GM21526 (cell line): ENCODE data around the gene RHBDD2.
"Not testable (repeated sequence)": the region's sequence is repeated elsewhere in the genome, so short reads cannot be mapped to it uniquely, and the experiment has no call there.

Source experiments
- ATAC-seq: cut with Tn5 transposase; IDR thresholded peaks from one replicate; pipeline ENCODE4 v1.9.1; 2021; ENCODE audit warnings: moderate library complexity; ENCODE audit not compliant: unreplicated experiment, low FRiP score

The RHBDD2 gene

GRCh38 chr7:75878769-75879611, at the start of gene RHBDD2:
Gene RHBDD2 (plus strand): TSS chr7:75879034. CDS start chr7:75879083, 49 bp downstream.
- peak; percentile 87 for ATAC-seq

GRCh38 chr7:75829656-75830055, 49.2 kb upstream of the RHBDD2 start:
- ATAC-seq = not testable (repeated sequence)

- ATAC-seq = no peak
These were observed 47.9 kb upstream of the RHBDD2 start for GRCh38 chr7:75830978-75831377.

- ATAC-seq = not testable (repeated sequence)
These were observed 45.2 kb upstream of the RHBDD2 start for GRCh38 chr7:75833662-75834061.

- ATAC-seq = no peak
These were observed 43.0 kb upstream of the RHBDD2 start for GRCh38 chr7:75835688-75836285.

GRCh38 chr7:75836798-75837197, 42.0 kb upstream of the RHBDD2 start:
- no peak for ATAC-seq

GRCh38 chr7:75838281-75838930, 40.4 kb upstream of the RHBDD2 start:
- ATAC-seq = not testable (repeated sequence)

GRCh38 chr7:75840029-75840428, 38.8 kb upstream of the RHBDD2 start:
- ATAC-seq = no peak

GRCh38 chr7:75842836-75843446, 35.9 kb upstream of the RHBDD2 start:
- ATAC-seq = peak; percentile 77

GRCh38 chr7:75843613-75844116, 35.2 kb upstream of the RHBDD2 start:
- no peak for ATAC-seq

GRCh38 chr7:75844158-75844557, 34.7 kb upstream of the RHBDD2 start:
- no peak for ATAC-seq

GRCh38 chr7:75845132-75845531, 33.7 kb upstream of the RHBDD2 start:
- not testable (repeated sequence) for ATAC-seq

GRCh38 chr7:75847707-75848106, 31.1 kb upstream of the RHBDD2 start:
- no peak for ATAC-seq

- no peak for ATAC-seq
These were observed 29.3 kb upstream of the RHBDD2 start for GRCh38 chr7:75849573-75849972.

GRCh38 chr7:75850235-75850634, 28.6 kb upstream of the RHBDD2 start:
- no peak for ATAC-seq

GRCh38 chr7:75854233-75854632, 24.6 kb upstream of the RHBDD2 start:
- ATAC-seq = no peak

- not testable (repeated sequence) for ATAC-seq
These were observed 24.0 kb upstream of the RHBDD2 start for GRCh38 chr7:75854813-75855345.

GRCh38 chr7:75856536-75856935, 22.3 kb upstream of the RHBDD2 start:
- no peak for ATAC-seq

GRCh38 chr7:75858410-75858809, 20.4 kb upstream of the RHBDD2 start:
- ATAC-seq = no peak

- ATAC-seq = no peak
These were observed 17.2 kb upstream of the RHBDD2 start for GRCh38 chr7:75861636-75862035.
